Measurements from ENCODE around the gene MBD5. TPM values are rescaled to one million over a fixed set of nuclear protein-coding genes. Genes with fewer than 3 reads are reported as not detected.

The MBD5 gene
- polyA plus RNA-seq, 1 of the 3 experiments (the other 2 are of a cell fraction): 7.4 TPM

DNA sequence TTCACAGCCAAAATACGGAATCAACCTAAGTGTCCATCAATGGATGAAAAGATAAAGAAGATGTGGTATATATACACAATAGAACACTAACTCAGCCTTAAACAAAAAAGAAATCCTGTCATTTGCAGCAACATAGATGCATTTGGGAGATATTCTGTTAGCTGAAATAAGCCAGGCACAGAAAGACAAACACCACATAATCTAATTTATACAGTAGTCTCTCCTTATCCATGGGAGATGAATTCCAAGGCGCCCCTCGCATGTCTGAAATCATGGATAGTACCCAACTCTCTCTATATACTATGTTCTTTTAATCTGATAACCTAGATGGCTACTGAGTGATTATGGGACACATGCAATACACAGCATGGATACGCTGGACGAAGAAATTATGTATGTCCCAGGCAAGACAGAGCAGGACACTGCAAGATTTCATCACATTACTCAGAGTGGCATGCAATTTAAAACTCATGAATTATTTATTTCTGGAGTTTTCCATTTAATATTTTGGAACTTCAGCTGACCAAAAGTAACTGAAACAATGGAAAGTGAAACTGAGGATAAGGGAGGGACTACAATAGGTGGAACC lies 39.9 kb upstream of the MBD5 start:
- Histone ChIP-seq H3K9ac (no peak overlapping the region), H3K79me2 (ENCODE audit: insufficient read depth) (peaks cover 57% of the 10 kb centered on the region), H3K9me3 (peaks cover 5% of the 10 kb centered on the region; the same call in 1 of the 2 replicates), H3K4me1 (ENCODE audit: control insufficient read depth in 1 of 2, insufficient read depth in 2 of 2, low read depth in 1 of 2, low read length in 1 of 2) (peaks cover 5 to 7% of the 10 kb centered on the region in 2 experiments; a peak in 3 of 4 replicates), H3K4me2 (0 out of 2 replicates have a peak overlapping the region, but pooled peaks have one; percentile 14), H3K9me2 (no peaks in the 10 kb centered on the region), H3K27ac (ENCODE audit: low read depth in 2 of 2, low read length in 1 of 2) (peak overlapping the region in 1 of 2 experiments; percentile 43; a peak in 2 of 4 replicates), H3K4me3 (ENCODE audit: low read depth in 2 of 2, low read length in 1 of 2) (peak overlapping the region in 1 of 2 experiments; percentile 19; a peak in 1 of 4 replicates), H4K20me1 (ENCODE audit: insufficient read depth) (no peaks in the 10 kb centered on the region), H2AFZ (ENCODE audit: low read depth) (no peak overlapping the region), H3K27me3 (ENCODE audit: insufficient read depth) (no peaks in the 10 kb centered on the region), H3K36me3 (replicated peaks in 1 of 2; ENCODE audit: control insufficient read depth in 1 of 2, insufficient read depth in 2 of 2, low read length in 1 of 2) (peaks cover 2 to 4% of the 10 kb centered on the region in 2 experiments), H3F3A (replicated peaks; ENCODE audit: insufficient read depth) (no peaks in the 10 kb centered on the region)
- DNase-seq: peak; percentile 10
- CTCF ChIA-PET: interaction anchor here (0.8 to 2.3 kb wide), 3 partner anchors 8 to 529 kb away, joined by 3 to 6 read pairs (median 4); partner anchors contain the start of genes MBD5 and ORC4
- WGBS (ENCODE audit: low lambda C conversion rate): 46% methylated on average over 5 of the region's 5 CpGs
- POLR2A ChIA-PET: no interaction called here
- TF ChIP-seq RCOR1 (IDR thresholded peaks at IDR 0.05; ENCODE audit: low read length) (no peak), RAD21 (IDR thresholded peaks at IDR 0.05; ENCODE audit: low read length) (no peak), POLR2AphosphoS5 (IDR thresholded peaks at IDR 0.05; ENCODE audit: low read depth, low read length) (no peak), GABPA (IDR thresholded peaks at IDR 0.05; ENCODE audit: low read depth) (no peak), TEAD4 (IDR thresholded peaks at IDR 0.05; ENCODE audit: borderline replicate concordance, insufficient read depth) (no peak), GATA2 (CRISPR knock-in tag; IDR thresholded peaks at IDR 0.05) (peak; percentile 74), NRF1 (IDR thresholded peaks at IDR 0.05; ENCODE audit: low read depth, low read length) (no peak), FOXJ3 (CRISPR knock-in tag; IDR thresholded peaks at IDR 0.05) (no peak), EP300 (IDR thresholded peaks at IDR 0.05; ENCODE audit: borderline replicate concordance in 1 of 2, low read depth in 1 of 2, low read length in 1 of 2) (peak in 1 of 2 experiments; percentile 47; a peak in 1 of 4 replicates), SMC3 (IDR thresholded peaks at IDR 0.05; ENCODE audit: low read depth, low read length) (no peak), FOXM1 (IDR thresholded peaks at IDR 0.05; ENCODE audit: low read depth) (no peak), SIN3A (IDR thresholded peaks at IDR 0.05; ENCODE audit: borderline replicate concordance, low read depth, low read length) (no peak), JUND (IDR thresholded peaks at IDR 0.05) (no peak), MEF2A (IDR thresholded peaks at IDR 0.05; ENCODE audit: borderline replicate concordance, low read depth) (no peak), TAF1 (IDR thresholded peaks at IDR 0.05; ENCODE audit: borderline replicate concordance, low read depth, low read length) (no peak), TCF12 (IDR thresholded peaks at IDR 0.05) (peak; percentile 46), MXI1 (IDR thresholded peaks at IDR 0.05; ENCODE audit: low read depth, low read length) (no peak), EZH2phosphoT487 (IDR thresholded peaks at IDR 0.05; ENCODE audit: borderline replicate concordance, low read depth) (no peak), NFIC (IDR thresholded peaks at IDR 0.05; ENCODE audit: borderline replicate concordance) (no peak)
- TF ChIP-seq, protein P1, sequence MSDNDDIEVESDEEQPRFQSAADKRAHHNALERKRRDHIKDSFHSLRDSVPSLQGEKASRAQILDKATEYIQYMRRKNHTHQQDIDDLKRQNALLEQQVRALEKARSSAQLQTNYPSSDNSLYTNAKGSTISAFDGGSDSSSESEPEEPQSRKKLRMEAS (IDR thresholded peaks at IDR 0.05; ENCODE audit: low read depth): no peak
- TF ChIP-seq, protein P2, sequence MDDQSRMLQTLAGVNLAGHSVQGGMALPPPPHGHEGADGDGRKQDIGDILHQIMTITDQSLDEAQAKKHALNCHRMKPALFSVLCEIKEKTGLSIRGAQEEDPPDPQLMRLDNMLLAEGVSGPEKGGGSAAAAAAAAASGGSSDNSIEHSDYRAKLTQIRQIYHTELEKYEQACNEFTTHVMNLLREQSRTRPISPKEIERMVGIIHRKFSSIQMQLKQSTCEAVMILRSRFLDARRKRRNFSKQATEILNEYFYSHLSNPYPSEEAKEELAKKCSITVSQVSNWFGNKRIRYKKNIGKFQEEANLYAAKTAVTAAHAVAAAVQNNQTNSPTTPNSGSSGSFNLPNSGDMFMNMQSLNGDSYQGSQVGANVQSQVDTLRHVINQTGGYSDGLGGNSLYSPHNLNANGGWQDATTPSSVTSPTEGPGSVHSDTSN (IDR thresholded peaks at IDR 0.05): 0 out of 2 replicates have a peak, but pooled peaks have one; percentile 30
- TF ChIP-seq, protein P3, sequence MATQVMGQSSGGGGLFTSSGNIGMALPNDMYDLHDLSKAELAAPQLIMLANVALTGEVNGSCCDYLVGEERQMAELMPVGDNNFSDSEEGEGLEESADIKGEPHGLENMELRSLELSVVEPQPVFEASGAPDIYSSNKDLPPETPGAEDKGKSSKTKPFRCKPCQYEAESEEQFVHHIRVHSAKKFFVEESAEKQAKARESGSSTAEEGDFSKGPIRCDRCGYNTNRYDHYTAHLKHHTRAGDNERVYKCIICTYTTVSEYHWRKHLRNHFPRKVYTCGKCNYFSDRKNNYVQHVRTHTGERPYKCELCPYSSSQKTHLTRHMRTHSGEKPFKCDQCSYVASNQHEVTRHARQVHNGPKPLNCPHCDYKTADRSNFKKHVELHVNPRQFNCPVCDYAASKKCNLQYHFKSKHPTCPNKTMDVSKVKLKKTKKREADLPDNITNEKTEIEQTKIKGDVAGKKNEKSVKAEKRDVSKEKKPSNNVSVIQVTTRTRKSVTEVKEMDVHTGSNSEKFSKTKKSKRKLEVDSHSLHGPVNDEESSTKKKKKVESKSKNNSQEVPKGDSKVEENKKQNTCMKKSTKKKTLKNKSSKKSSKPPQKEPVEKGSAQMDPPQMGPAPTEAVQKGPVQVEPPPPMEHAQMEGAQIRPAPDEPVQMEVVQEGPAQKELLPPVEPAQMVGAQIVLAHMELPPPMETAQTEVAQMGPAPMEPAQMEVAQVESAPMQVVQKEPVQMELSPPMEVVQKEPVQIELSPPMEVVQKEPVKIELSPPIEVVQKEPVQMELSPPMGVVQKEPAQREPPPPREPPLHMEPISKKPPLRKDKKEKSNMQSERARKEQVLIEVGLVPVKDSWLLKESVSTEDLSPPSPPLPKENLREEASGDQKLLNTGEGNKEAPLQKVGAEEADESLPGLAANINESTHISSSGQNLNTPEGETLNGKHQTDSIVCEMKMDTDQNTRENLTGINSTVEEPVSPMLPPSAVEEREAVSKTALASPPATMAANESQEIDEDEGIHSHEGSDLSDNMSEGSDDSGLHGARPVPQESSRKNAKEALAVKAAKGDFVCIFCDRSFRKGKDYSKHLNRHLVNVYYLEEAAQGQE (IDR thresholded peaks at IDR 0.05; ENCODE audit: low read depth, low read length): no peak
- TF ChIP-seq, protein P4, sequence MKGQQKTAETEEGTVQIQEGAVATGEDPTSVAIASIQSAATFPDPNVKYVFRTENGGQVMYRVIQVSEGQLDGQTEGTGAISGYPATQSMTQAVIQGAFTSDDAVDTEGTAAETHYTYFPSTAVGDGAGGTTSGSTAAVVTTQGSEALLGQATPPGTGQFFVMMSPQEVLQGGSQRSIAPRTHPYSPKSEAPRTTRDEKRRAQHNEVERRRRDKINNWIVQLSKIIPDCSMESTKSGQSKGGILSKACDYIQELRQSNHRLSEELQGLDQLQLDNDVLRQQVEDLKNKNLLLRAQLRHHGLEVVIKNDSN (IDR thresholded peaks at IDR 0.05; ENCODE audit: borderline replicate concordance, low read depth): no peak
- TF ChIP-seq, protein P5, sequence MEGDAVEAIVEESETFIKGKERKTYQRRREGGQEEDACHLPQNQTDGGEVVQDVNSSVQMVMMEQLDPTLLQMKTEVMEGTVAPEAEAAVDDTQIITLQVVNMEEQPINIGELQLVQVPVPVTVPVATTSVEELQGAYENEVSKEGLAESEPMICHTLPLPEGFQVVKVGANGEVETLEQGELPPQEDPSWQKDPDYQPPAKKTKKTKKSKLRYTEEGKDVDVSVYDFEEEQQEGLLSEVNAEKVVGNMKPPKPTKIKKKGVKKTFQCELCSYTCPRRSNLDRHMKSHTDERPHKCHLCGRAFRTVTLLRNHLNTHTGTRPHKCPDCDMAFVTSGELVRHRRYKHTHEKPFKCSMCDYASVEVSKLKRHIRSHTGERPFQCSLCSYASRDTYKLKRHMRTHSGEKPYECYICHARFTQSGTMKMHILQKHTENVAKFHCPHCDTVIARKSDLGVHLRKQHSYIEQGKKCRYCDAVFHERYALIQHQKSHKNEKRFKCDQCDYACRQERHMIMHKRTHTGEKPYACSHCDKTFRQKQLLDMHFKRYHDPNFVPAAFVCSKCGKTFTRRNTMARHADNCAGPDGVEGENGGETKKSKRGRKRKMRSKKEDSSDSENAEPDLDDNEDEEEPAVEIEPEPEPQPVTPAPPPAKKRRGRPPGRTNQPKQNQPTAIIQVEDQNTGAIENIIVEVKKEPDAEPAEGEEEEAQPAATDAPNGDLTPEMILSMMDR (IDR thresholded peaks at IDR 0.05): no peak
- TF ChIP-seq, protein P6, sequence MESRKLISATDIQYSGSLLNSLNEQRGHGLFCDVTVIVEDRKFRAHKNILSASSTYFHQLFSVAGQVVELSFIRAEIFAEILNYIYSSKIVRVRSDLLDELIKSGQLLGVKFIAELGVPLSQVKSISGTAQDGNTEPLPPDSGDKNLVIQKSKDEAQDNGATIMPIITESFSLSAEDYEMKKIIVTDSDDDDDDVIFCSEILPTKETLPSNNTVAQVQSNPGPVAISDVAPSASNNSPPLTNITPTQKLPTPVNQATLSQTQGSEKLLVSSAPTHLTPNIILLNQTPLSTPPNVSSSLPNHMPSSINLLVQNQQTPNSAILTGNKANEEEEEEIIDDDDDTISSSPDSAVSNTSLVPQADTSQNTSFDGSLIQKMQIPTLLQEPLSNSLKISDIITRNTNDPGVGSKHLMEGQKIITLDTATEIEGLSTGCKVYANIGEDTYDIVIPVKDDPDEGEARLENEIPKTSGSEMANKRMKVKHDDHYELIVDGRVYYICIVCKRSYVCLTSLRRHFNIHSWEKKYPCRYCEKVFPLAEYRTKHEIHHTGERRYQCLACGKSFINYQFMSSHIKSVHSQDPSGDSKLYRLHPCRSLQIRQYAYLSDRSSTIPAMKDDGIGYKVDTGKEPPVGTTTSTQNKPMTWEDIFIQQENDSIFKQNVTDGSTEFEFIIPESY (IDR thresholded peaks at IDR 0.05; ENCODE audit: borderline replicate concordance, low read depth): no peak

All from SK-N-SH (cell line).